Pericardium fibroblast (primary cell): ENCODE data around the gene CHMP2A. TPM values are rescaled to one million over a fixed set of nuclear protein-coding genes. Genes with fewer than 3 reads are reported as not detected.

Experiments
- total RNA-seq: library from RNA; depleted of rRNA; stranded (reverse); fragments of >200 nt; gene quantifications from 2 replicates; pipeline ENCODE4 v1.2.3, GENCODE V29; 2015

CHMP2A gene
- total RNA-seq: 106 and 140 TPM in 2 replicates

DNA sequence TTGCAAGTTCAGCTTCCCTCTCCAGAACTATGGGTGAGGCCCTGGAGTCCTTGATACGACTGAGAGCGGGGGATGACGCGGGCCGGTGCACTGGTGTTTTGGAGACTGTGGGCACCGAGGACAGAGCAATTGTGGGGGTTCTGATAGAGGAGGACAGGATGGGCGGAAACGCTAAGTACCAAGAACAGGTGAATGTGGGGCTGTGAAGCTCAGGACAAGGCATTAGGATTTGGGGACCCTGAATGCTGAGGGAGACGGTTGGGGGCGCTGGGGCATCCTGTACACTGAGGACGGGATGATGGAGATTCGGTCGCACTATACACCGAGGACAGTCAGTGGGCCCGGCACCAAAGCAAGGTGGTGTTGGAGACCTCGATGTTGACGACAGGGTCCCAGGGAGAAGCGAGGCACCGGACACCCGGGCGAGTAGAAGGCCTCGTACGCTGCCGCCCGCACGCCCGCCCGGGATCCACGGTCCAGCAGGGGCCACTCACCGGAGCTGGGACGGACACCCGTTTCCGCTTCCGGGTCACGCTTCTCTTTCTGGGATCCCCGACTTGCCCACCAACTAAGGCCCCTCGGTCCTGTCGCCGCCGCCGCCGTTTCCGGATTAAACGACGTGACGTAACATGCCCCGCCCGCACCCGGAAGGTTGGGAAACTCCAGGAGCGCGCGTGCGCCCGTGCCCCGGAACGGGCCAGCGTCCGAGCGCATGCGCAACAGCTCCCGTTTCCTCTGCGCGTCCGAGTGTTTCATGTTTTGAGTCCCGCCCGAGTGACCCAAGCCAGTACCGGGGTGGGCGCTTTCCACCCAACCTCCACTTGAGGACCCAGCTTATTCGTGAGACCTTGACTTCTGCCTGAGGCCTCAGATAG is at the start of gene CHMP2A:
CHMP2A (minus strand) TSS at position 612 of the 875 bp plus-strand sequence. CDS start 893 bp downstream, outside the sequence.

DNA sequence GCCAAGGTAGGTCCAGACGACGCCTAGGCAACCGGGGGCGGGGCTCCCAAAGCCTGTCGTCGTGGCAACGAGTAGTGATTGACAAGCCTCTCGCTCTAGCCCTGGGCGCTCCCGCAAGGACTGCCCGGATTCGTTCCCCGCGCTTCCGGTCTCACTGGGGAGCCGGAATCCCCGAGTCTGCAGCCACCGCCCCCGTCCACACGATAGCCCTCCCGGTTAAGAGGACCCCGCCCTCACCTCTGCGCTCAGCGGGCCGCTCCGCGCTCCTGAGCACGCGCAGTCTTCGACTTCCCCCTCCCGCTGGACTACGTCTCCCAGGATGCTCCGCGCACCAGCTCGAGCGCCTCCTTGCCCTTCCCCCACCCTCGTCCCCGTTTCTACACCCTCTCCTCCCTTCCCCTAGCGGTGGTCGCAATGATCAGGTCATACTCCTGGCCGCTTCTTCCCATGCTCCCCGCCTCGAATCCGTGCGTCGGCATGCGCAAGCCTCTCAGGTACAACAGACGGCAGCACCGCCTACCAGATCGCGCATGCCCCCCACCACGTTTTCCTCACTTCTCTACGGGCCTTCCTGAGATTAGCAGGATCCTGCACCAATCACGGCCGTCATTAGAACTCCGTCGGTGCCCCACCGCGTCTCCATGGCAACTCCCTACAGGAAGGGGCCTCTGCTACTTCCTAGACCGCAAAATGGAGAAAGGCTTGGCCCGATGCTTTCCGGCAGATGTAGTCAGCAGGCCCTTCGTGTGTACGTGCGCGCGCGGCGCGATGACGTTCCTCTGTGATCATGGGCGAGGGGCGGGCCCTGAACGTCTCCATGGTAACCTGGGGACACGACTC is 18.1 kb upstream of the CHMP2A start, which contains the start of gene MZF1:
MZF1 (minus strand) TSS at position 518 of the 840 bp plus-strand sequence. CDS start 1,946 bp downstream, outside the sequence.

DNA sequence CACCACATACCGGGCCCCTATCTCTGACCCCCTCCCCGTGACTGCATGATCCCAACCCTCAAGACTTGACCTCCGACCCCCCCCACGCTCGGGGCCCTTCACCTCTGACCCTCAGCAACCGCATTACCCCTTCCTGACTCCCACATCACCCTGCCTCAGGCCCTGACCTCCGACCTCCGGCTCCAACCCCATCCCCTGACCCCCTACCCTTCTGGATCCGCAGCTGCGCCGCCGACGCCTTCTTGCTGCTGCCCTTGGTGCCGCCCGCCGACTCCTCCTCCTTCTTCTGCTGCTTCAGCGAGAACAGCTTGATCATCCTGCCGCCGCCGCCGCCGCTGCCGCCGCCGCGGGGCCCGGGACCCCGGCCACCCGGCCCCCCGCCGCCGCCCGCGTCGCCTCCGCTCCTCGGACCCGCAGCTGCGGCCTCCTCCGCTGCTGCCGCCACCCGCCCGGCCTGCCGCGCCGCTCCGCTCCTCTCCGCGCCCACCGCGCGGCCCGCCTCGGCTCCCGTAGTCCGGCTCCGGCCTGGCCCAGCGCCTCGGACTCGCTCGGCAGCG is 3.2 kb upstream of the CHMP2A start, which contains the start of gene UBE2M:
UBE2M (minus strand) TSS at position 546 of the 557 bp plus-strand sequence; CDS start at position 316, 230 bp downstream.

GRCh38 chr19:58543826-58544590 is 10.9 kb downstream of the CHMP2A start, which contains the start of gene TRIM28:
TRIM28 (plus strand) TSS chr19:58544064; CDS start chr19:58544758, 694 bp downstream.

GRCh38 chr19:58519355-58520256 is 35.3 kb downstream of the CHMP2A start, which contains the start of gene ZBTB45:
ZBTB45 (minus strand) TSS chr19:58519810; CDS start chr19:58517673, 2,137 bp downstream.

GRCh38 chr19:58511353-58512208 is 43.3 kb downstream of the CHMP2A start, which contains the start of gene SLC27A5:
SLC27A5 (minus strand) TSS chr19:58511992; CDS start chr19:58511955, 37 bp downstream.

Other genes with a start within 250 kb of the CHMP2A start
- 34.7 and 40.5 TPM in 2 replicates for gene ERVK3-1, start 249.7 kb downstream of the CHMP2A start, total RNA-seq
- gene ZSCAN22, start 228.1 kb downstream of the CHMP2A start, total RNA-seq: 1.9 and 2.0 TPM in 2 replicates
- gene A1BG, start 201.6 kb downstream of the CHMP2A start, total RNA-seq: 16.1 and 31.5 TPM in 2 replicates
- gene ZNF497, start 192.4 kb downstream of the CHMP2A start, total RNA-seq: 0.17 and 0.47 TPM in 2 replicates
- gene ZNF837, start 174.1 kb downstream of the CHMP2A start, total RNA-seq: 3.3 and 7.1 TPM in 2 replicates
- gene RPS5, start 167.8 kb downstream of the CHMP2A start, total RNA-seq: 2,866 and 3,935 TPM in 2 replicates
- gene RNF225, start 159.4 kb downstream of the CHMP2A start, total RNA-seq: 0.09 TPM in 1 of 2 replicates, not detected in the other
- 9.0 and 18.3 TPM in 2 replicates for gene ZNF584, start 146.5 kb downstream of the CHMP2A start, total RNA-seq
- 3.8 and 4.4 TPM in 2 replicates for gene ZNF132, start 115.0 kb downstream of the CHMP2A start, total RNA-seq
- gene ZNF324B, start 103.5 kb downstream of the CHMP2A start, total RNA-seq: 6.2 and 7.1 TPM in 2 replicates
- 9.4 and 10.4 TPM in 2 replicates for gene ZNF324, start 88.0 kb downstream of the CHMP2A start, total RNA-seq
- gene ZNF446, start 78.8 kb downstream of the CHMP2A start, total RNA-seq: 14.0 and 15.7 TPM in 2 replicates
- gene SLC27A5, start 43.1 kb downstream of the CHMP2A start, total RNA-seq: 2.8 and 3.0 TPM in 2 replicates
- gene ZBTB45, start 35.3 kb downstream of the CHMP2A start, total RNA-seq: 15.2 and 15.5 TPM in 2 replicates
- gene TRIM28, start 11.0 kb downstream of the CHMP2A start, total RNA-seq: 231 and 262 TPM in 2 replicates
- gene UBE2M, start 3.5 kb upstream of the CHMP2A start, total RNA-seq: 22.0 and 27.4 TPM in 2 replicates
- gene MZF1, start 18.2 kb upstream of the CHMP2A start, total RNA-seq: 11.6 and 18.3 TPM in 2 replicates